ENCODE measurements around the gene TSPAN1. TPM values are rescaled to one million over a fixed set of nuclear protein-coding genes. Genes with fewer than 3 reads are reported as not detected.

TSPAN1 gene
- total and polyA plus RNA-seq, 4 donors, result 0.33 to 7.0 (median 2.1) TPM

- H3K9ac ChIP-seq (ENCODE audit: low read depth in 1 of 2, low read length in 2 of 2), result no peak overlapping the region
- no peak overlapping the region for H3K27ac ChIP-seq (ENCODE audit: low read depth in 1 of 2, low read length in 2 of 2)
- no peak for DNase-seq (ENCODE audit: low spot score)
- no peak for TF ChIP-seq HNF4A (conservative IDR thresholded peaks at IDR 0.05)
- TF ChIP-seq NR2F2 (IDR thresholded peaks at IDR 0.05), result no peak
- no peak for TF ChIP-seq JUND (IDR thresholded peaks at IDR 0.05)
- TF ChIP-seq ZBTB33 (IDR thresholded peaks at IDR 0.05), result no peak
- TF ChIP-seq REST (IDR thresholded peaks at IDR 0.05), result no peak
- TF ChIP-seq HNF4G (IDR thresholded peaks at IDR 0.05), result no peak
- no peak for TF ChIP-seq FOXA1 (IDR thresholded peaks at IDR 0.05)
- no peak for TF ChIP-seq TAF1 (conservative IDR thresholded peaks at IDR 0.05)
- TF ChIP-seq GABPA (IDR thresholded peaks at IDR 0.05 in 1 of 2, conservative IDR thresholded peaks at IDR 0.05 in 1 of 2), result no peak
- no peak for TF ChIP-seq RAD21 (IDR thresholded peaks at IDR 0.05)
- no peak for TF ChIP-seq EGR1 (IDR thresholded peaks at IDR 0.05; ENCODE audit: low read depth in 2 of 2)
- no peak for TF ChIP-seq ATF3 (IDR thresholded peaks at IDR 0.05)
- no peak for TF ChIP-seq SP1 (IDR thresholded peaks at IDR 0.05)
- H3K27me3 ChIP-seq (ENCODE audit: control insufficient read depth in 4 of 4, insufficient read depth in 4 of 4, low read length in 3 of 4), result no peaks in the 10 kb centered on the region
- H3K36me3 ChIP-seq (ENCODE audit: control insufficient read depth in 4 of 4, insufficient read depth in 3 of 4, low read depth in 1 of 4, low read length in 3 of 4), result no peaks in the 10 kb centered on the region
- no peaks in the 10 kb centered on the region for H3K9me3 ChIP-seq (ENCODE audit: control insufficient read depth in 4 of 4, low read length in 3 of 4)
- no peaks in the 10 kb centered on the region for H3K4me1 ChIP-seq (ENCODE audit: control insufficient read depth in 4 of 4, insufficient read depth in 4 of 4, low read length in 3 of 4)
- no peak overlapping the region for H3K4me3 ChIP-seq (ENCODE audit: low read depth in 1 of 3, low read length in 3 of 3)
- 92% methylated on average over 1 of the region's 1 CpG for WGBS
These were observed 21.7 kb upstream of the TSPAN1 start for GRCh38 chr1:46153228-46153627.

GRCh38 chr1:46153732-46154131 lies 21.2 kb upstream of the TSPAN1 start:
- no peaks in the 10 kb centered on the region for H3K36me3 ChIP-seq (ENCODE audit: control insufficient read depth in 4 of 4, insufficient read depth in 3 of 4, low read depth in 1 of 4, low read length in 3 of 4)

More at GRCh38 chr1:46153732-46154131, 21.2 kb upstream of the TSPAN1 start:
- TF ChIP-seq FOXA1 (IDR thresholded peaks at IDR 0.05) (no peak), TAF1 (conservative IDR thresholded peaks at IDR 0.05) (no peak), HNF4G (IDR thresholded peaks at IDR 0.05) (no peak), HNF4A (conservative IDR thresholded peaks at IDR 0.05) (no peak), JUND (IDR thresholded peaks at IDR 0.05) (no peak), RAD21 (IDR thresholded peaks at IDR 0.05) (no peak), MAX (IDR thresholded peaks at IDR 0.05) (no peak)
- Histone ChIP-seq H3K27me3 (ENCODE audit: control insufficient read depth in 4 of 4, insufficient read depth in 4 of 4, low read length in 3 of 4) (no peaks in the 10 kb centered on the region), H3K4me3 (ENCODE audit: low read depth in 1 of 3, low read length in 3 of 3) (no peak overlapping the region), H3K27ac (ENCODE audit: low read depth in 1 of 2, low read length in 2 of 2) (no peak overlapping the region), H3K9ac (ENCODE audit: low read depth in 1 of 2, low read length in 2 of 2) (no peak overlapping the region), H3K9me3 (ENCODE audit: control insufficient read depth in 4 of 4, low read length in 3 of 4) (no peaks in the 10 kb centered on the region), H3K4me1 (ENCODE audit: control insufficient read depth in 4 of 4, insufficient read depth in 4 of 4, low read length in 3 of 4) (no peaks in the 10 kb centered on the region)
- 95% methylated on average over 1 of the region's 1 CpG for WGBS
- DNase-seq (ENCODE audit: low spot score), result no peak

Data from liver (tissue), 9 donors.